H1 (cell line): ENCODE results near the gene MAML3. TPM values are rescaled to one million over a fixed set of nuclear protein-coding genes. Genes with fewer than 3 reads are reported as not detected.

Source experiments
- POLR2A ChIP-seq, 2 experiments: IDR thresholded peaks; 1 replicate in 1 of 2; 2 replicates in 1 of 2; pipeline ENCODE4 v1.6.1; 2011; ENCODE audit warnings: low read depth in 2 of 2, low read length in 2 of 2, mild to moderate bottlenecking in 2 of 2; ENCODE audit errors: control extremely low read depth in 1 of 2
- polyA plus RNA-seq, 7 experiments: library from polyadenylated mRNA; depleted of rRNA in 3 of 7; stranded (reverse) in 5 of 7; unstranded in 2 of 7; fragments of >200 nt in 5 of 7; fragments of 200-250 nt in 2 of 7; gene quantifications; 1 replicate in 5 of 7; 2 replicates in 1 of 7; 4 replicates in 1 of 7; pipeline versions ENCODE4 v1.2.1 to v1.2.3, GENCODE V29; 2011 to 2013; ENCODE audit warnings: missing spikeins in 2 of 7, mixed read lengths in 2 of 7
- total RNA-seq: library from RNA; stranded (reverse); fragmentation: NEBNext Ultra II Directional; extraction: Animal tissue kit (Norgen Biotek cat#: 25700); gene quantifications from 2 replicates; pipeline ENCODE4 v1.2.1, GENCODE V29; 2021

Gene MAML3
- total and polyA plus RNA-seq, 2 of the 8 experiments (the other 6 are each of a cell fraction or from before 2014, with no cell fraction given), result 2.1 to 5.7 TPM

DNA sequence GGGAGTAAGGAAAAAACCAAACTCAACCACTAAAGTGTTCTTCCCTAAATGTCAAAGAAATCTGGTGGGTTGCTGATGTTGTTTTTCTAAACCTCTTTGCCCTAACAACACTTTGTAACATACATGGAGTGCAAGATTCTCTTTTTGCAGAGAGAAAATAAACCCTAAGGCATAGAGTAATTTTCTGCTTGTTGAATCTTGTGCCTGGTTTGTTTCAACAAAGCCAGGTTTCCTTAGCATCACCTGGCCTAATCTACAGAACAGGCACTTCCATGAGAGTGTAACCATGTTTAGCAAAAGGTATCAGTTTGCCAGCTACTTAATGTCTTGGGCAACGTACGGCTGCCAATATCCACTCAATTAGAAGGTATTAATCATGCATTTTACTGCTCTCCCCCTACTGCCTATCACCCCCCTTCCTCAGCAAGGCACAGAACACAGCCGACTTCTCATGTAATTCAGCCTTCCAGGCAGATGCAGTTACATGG lies 219.2 kb downstream of the MAML3 start (continued):
- no peak for TF ChIP-seq POLR2A (IDR thresholded peaks at IDR 0.05; ENCODE audit: control extremely low read depth in 1 of 2, low read depth in 2 of 2, low read length in 2 of 2)
